Naive thymus-derived CD8-positive, alpha-beta T cell (primary cell): ENCODE measurements around the gene AGPAT1. TPM values are rescaled to one million over a fixed set of nuclear protein-coding genes. Genes with fewer than 3 reads are reported as not detected.
"Not testable (repeated sequence)": the region's sequence is repeated elsewhere in the genome, so short reads cannot be mapped to it uniquely, and the experiment has no call there.

Experiments used
- ATAC-seq, 2 donors: fragments of 150-1000 bp; cut with Tn5 transposase in 1 of 2; sonication (Bioruptor Pico), chemical (Tn5 transposase) in 1 of 2; 1 replicate in 1 of 2; 2 replicates in 1 of 2; pipeline ENCODE4 v1.10.0; 2021; ENCODE audit warnings: mild to moderate bottlenecking in 2 of 2, moderate library complexity in 2 of 2
- POLR2A ChIA-PET: fragments of 350-600 bp; sonication (Branson Sonifier 250); formaldehyde crosslinking; loops from one replicate; lab custom pipeline; 2021; ENCODE audit warnings: antibody characterized with exemption; lab: Charles Lee
- DNase-seq, 10 donors: peaks; one replicate each; pipeline versions ENCODE4 v3.0.0 to v3.0.0-alpha.2; 2020 to 2022
- H3K27ac Mint-ChIP-seq, 10 donors: one replicate each; pipeline ENCODE4 v1.8.0; 2020 to 2022; ENCODE audit warnings: mild to moderate bottlenecking in 10 of 10, mixed read lengths in 10 of 10, moderate library complexity in 4 of 10, inconsistent platforms in 1 of 10
- H3K27me3 Mint-ChIP-seq, 5 donors: one replicate each; pipeline ENCODE4 v1.8.0; 2021 to 2022; ENCODE audit warnings: mixed read lengths in 5 of 5
- H3K36me3 Mint-ChIP-seq, 3 donors: one replicate each; pipeline ENCODE4 v1.8.0; 2020 to 2022; ENCODE audit warnings: mixed read lengths in 3 of 3, mild to moderate bottlenecking in 2 of 3, inconsistent platforms in 1 of 3
- H3K4me1 Mint-ChIP-seq, 4 donors: one replicate each; pipeline ENCODE4 v1.8.0; 2021 to 2022; ENCODE audit warnings: mixed read lengths in 4 of 4
- H3K4me3 Mint-ChIP-seq, 10 donors: one replicate each; pipeline ENCODE4 v1.8.0; 2020 to 2022; ENCODE audit warnings: mild to moderate bottlenecking in 10 of 10, mixed read lengths in 10 of 10, moderate library complexity in 6 of 10, inconsistent platforms in 1 of 10
- H3K9me3 Mint-ChIP-seq, 9 donors: one replicate each; pipeline ENCODE4 v1.8.0; 2020 to 2022; ENCODE audit warnings: mixed read lengths in 9 of 9, mild to moderate bottlenecking in 3 of 9, inconsistent platforms in 1 of 9, moderate library complexity in 1 of 9
- polyA plus RNA-seq, 3 donors: library from polyadenylated mRNA; unstranded; fragments of 300-500 nt; fragmentation: Illumina TruSeq; gene quantifications; one replicate each; pipeline ENCODE4 v1.2.3, GENCODE V29; 2021
- total RNA-seq, 8 experiments: library from RNA in 2 of 8; stranded (reverse) in 2 of 8; gene quantifications; one replicate each; pipeline ENCODE4 v1.2.3 and lab custom pipeline; 2021 to 2026

Gene AGPAT1
- total and polyA plus RNA-seq, 5 experiments from 2014 or later = 16.3 to 28.6 (median 19.5) TPM

GRCh38 chr6:32213649-32214048 is 37.8 kb upstream of the AGPAT1 start:
- H3K9me3 Mint-ChIP-seq = no peaks in the 10 kb centered on the region
- peaks cover 0 to 5% (median 0%) of the 10 kb centered on the region in 5 donors for H3K27me3 Mint-ChIP-seq
- ATAC-seq (no peak), DNase-seq (no peak)
- peaks cover 0 to 11% (median under 1%) of the 10 kb centered on the region in 4 donors for H3K4me1 Mint-ChIP-seq
- H3K27ac Mint-ChIP-seq = peak overlapping the region in 2 of 10 donors; percentile 2 to 46
- H3K4me3 Mint-ChIP-seq = no peak overlapping the region
- no peaks in the 10 kb centered on the region for H3K36me3 Mint-ChIP-seq
- POLR2A ChIA-PET = interaction anchor here (0.5 to 0.6 kb wide), 2 partner anchors 17 to 1591 kb away, joined by 3 to 7 read pairs; no protein-coding TSS in a partner anchor

- Mint-ChIP-seq H3K9me3 (no peaks in the 10 kb centered on the region), H3K27me3 (no peaks in the 10 kb centered on the region), H3K36me3 (no peaks in the 10 kb centered on the region), H3K4me1 (peaks cover 0 to 9% (median under 1%) of the 10 kb centered on the region in 4 donors), H3K4me3 (no peak overlapping the region), H3K27ac (peak overlapping the region in 5 of 10 donors; percentile 13 to 76 (median 22))
- DNase-seq = no peak
- no peak for ATAC-seq
- POLR2A ChIA-PET = no interaction called here
These were observed 36.3 kb upstream of the AGPAT1 start for GRCh38 chr6:32212076-32212760.

GRCh38 chr6:32211432-32211831 is 35.5 kb upstream of the AGPAT1 start:
- not testable (repeated sequence) for H3K27me3 Mint-ChIP-seq, DNase-seq, H3K9me3 Mint-ChIP-seq, H3K36me3 Mint-ChIP-seq, H3K4me3 Mint-ChIP-seq, H3K4me1 Mint-ChIP-seq, H3K27ac Mint-ChIP-seq, ATAC-seq
- POLR2A ChIA-PET = interaction anchor here (0.6 kb wide), 1 partner anchor 32 kb away, joined by 3 read pairs; no protein-coding TSS in a partner anchor

DNA sequence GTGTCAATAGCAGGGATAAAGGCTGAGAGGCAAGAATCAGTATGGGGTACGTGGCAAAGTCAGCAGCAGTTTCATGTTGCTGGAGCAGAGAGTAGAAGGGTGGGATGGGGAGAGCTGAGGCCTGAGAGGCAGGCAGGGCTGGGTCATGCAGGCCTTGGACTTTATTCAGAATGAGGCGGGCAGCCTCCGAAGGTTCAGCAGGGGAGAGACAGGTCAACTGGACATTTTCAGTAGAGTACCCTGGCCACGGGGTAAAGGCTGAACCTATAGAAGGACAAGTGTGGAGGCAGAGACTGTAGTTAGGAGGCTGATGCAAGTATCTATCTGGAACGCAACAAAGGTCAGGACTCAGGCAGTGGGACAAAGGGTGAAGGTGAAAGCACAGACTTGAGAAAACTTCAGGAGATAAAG is 34.3 kb upstream of the AGPAT1 start:
- Mint-ChIP-seq H3K36me3 (no peaks in the 10 kb centered on the region), H3K9me3 (no peaks in the 10 kb centered on the region), H3K27me3 (no peaks in the 10 kb centered on the region), H3K4me1 (peaks cover 0 to 9% (median under 1%) of the 10 kb centered on the region in 4 donors), H3K27ac (peak overlapping the region in 2 of 10 donors; percentile 43 to 75), H3K4me3 (no peak overlapping the region)
- ATAC-seq (no peak), DNase-seq (no peak)
- POLR2A ChIA-PET = no interaction called here

DNA sequence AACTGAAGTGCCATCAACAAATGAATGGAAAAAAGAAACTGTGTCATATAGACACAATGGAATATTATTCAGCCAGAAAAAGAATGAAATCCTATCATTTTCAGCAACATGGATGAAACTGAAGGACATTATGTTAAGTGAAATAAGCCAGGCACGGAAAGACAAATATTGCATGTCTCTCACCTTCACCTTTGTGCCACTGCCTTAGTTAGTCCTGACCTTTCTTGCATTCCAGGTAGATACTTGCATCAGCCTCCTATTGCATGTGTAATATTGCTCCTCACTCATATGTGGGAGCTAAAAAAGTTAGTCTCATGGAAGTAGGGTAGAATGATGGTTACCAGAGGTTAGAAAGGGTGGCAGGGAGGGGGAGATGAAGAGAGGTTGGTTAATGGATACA is 33.1 kb upstream of the AGPAT1 start:
- Mint-ChIP-seq H3K4me3 (no peak overlapping the region), H3K4me1 (peaks cover 0 to 5% (median 0%) of the 10 kb centered on the region in 4 donors), H3K36me3 (no peaks in the 10 kb centered on the region), H3K27me3 (peaks cover 0 to 6% (median 0%) of the 10 kb centered on the region in 5 donors), H3K27ac (peak overlapping the region in 2 of 10 donors; percentile 47 to 58), H3K9me3 (no peaks in the 10 kb centered on the region)
- POLR2A ChIA-PET = no interaction called here
- no peak for ATAC-seq
- DNase-seq = no peak

DNA sequence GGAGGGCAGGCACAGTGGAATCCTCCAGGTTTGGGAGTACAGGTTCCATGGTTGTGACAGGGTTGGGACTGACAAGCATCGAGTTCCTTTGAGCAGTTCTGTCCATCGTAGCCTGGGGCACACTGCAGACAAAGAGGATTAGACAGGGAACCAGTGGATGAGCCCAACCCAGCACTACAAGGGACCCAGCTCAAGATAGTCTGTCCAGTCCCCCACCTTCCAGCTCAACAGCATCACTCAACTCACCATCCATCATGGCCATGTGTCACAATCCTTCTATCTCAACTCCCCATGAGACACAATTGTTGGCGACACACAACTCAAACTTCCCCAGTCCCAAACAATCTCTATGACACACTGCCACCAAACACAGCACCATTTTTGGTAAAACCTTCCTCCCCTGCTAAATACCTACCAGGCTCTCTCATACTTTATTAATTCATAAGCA is 28.4 kb upstream of the AGPAT1 start:
- Mint-ChIP-seq H3K4me1 (no peaks in the 10 kb centered on the region), H3K27me3 (peaks cover 0 to 8% (median 0%) of the 10 kb centered on the region in 5 donors), H3K36me3 (no peaks in the 10 kb centered on the region), H3K9me3 (no peaks in the 10 kb centered on the region), H3K27ac (no peak overlapping the region), H3K4me3 (no peak overlapping the region)
- POLR2A ChIA-PET = interaction anchor here (1.1 kb wide), 1 partner anchor 11 kb away, joined by 4 read pairs; the partner anchor contains the start of gene GPSM3
- ATAC-seq = no peak
- no peak for DNase-seq

DNA sequence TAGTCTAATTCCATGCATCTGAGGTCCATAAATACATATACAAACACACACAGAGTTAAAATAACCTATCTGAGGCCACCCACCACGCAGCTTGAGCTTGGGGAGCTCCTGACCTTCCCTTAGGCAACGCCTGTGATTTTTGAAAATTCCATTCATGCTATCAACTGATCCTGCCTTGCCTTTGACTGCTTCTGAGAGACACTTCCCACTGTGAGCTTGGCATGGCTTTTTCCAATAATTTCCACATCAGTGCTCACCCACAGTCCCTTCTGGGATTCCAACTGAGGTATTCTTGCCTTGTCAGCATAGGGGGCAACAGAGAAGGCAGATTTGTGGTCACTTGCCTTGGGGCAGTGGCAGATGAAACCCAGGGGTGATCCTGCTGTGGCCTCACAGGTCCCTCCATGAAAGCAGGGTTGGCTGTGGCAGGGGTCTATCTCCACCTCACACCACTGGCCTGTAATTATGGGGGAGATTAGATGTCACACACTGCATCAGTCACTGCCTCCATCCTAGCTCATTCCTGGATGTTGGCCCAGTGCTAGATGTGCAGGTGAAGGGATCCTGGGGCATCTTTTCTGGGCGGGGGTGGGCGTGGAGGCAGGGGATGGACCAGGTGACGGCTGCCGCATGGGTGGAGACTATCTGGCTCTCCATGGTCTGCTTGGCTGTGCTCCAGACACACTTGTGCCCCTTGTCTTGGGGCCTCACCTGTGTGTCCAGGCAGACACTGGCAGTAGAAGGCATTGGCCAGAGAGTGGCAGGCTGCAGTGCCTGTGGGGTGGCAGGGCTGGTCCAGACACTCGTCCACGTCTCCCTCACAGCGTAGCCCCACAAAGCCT is 27.8 kb upstream of the AGPAT1 start:
- no peak overlapping the region for H3K27ac Mint-ChIP-seq
- no peaks in the 10 kb centered on the region for H3K36me3 Mint-ChIP-seq
- DNase-seq = no peak
- peaks cover 0 to 8% (median 0%) of the 10 kb centered on the region in 5 donors for H3K27me3 Mint-ChIP-seq
- POLR2A ChIA-PET = no interaction called here
- H3K9me3 Mint-ChIP-seq = no peaks in the 10 kb centered on the region
- H3K4me1 Mint-ChIP-seq = no peaks in the 10 kb centered on the region
- ATAC-seq = no peak
- no peak overlapping the region for H3K4me3 Mint-ChIP-seq

GRCh38 chr6:32202186-32202585 is 26.3 kb upstream of the AGPAT1 start:
- no peaks in the 10 kb centered on the region for H3K36me3 Mint-ChIP-seq
- H3K27ac Mint-ChIP-seq = no peak overlapping the region
- POLR2A ChIA-PET = no interaction called here
- H3K9me3 Mint-ChIP-seq = no peaks in the 10 kb centered on the region
- peaks cover 0 to 8% (median 0%) of the 10 kb centered on the region in 5 donors for H3K27me3 Mint-ChIP-seq
- no peak for DNase-seq
- ATAC-seq = no peak
- H3K4me1 Mint-ChIP-seq = peaks cover 0 to 2% (median 0%) of the 10 kb centered on the region in 4 donors
- no peak overlapping the region for H3K4me3 Mint-ChIP-seq

GRCh38 chr6:32200711-32201475 is 25.0 kb upstream of the AGPAT1 start:
- H3K4me1 Mint-ChIP-seq = peaks cover 7 to 13% (median 8%) of the 10 kb centered on the region in 4 donors
- H3K27me3 Mint-ChIP-seq = peaks cover 0 to 8% (median 0%) of the 10 kb centered on the region in 5 donors
- H3K36me3 Mint-ChIP-seq = no peaks in the 10 kb centered on the region
- no peak for DNase-seq
- no peaks in the 10 kb centered on the region for H3K9me3 Mint-ChIP-seq
- ATAC-seq = no peak
- H3K27ac Mint-ChIP-seq = no peak overlapping the region
- POLR2A ChIA-PET = interaction anchor here (1.1 kb wide), 1 partner anchor 8 kb away, joined by 4 read pairs; no protein-coding TSS in a partner anchor
- no peak overlapping the region for H3K4me3 Mint-ChIP-seq

DNA sequence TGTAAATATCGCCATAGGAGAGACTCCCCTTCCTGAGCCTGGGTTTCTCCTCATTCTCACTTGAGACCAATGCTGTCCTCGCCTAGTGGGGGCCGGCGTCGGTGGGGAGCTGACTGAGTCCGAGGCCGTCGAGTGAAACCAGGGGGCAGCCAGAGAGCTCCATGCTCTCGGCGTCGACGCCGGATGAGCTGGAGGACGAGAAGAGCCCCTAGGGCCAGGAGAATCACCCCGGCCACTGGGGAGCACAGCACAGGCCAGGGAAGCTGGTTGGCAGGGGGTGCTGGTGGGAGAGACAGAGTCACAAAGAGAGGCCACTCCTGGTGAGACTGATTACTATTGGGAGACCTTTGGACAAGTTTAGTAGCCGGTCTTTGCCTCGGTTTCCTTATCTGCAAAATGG is 23.0 kb upstream of the AGPAT1 start:
- Mint-ChIP-seq H3K36me3 (no peaks in the 10 kb centered on the region), H3K9me3 (no peaks in the 10 kb centered on the region), H3K27ac (peak overlapping the region in 6 of 10 donors; percentile 19 to 80 (median 53)), H3K4me1 (peaks cover 18 to 30% (median 26%) of the 10 kb centered on the region in 4 donors), H3K4me3 (peak overlapping the region in 1 of 10 donors; percentile 24), H3K27me3 (peaks cover 0 to 2% (median 0%) of the 10 kb centered on the region in 5 donors)
- DNase-seq (no peak), ATAC-seq (no peak)
- POLR2A ChIA-PET = no interaction called here

DNA sequence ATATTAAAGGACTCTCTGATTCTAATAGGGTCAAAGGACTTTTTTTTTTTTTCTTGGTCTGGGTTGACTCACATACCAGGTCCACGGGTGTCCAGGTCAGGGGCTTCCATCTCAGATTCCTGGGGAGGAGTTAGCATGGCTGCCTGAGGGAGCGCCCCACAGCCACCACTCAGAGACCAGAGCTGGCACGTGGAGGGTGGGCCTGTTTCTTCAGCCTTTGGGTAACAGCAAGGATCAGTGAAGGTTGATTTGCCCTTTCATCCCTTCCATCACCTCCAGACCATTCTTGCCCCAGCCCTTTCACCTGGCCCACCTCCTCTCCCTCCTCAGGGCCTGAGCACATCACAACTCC is 22.4 kb upstream of the AGPAT1 start:
- peak overlapping the region in 6 of 10 donors; percentile 53 to 98 (median 82) for H3K27ac Mint-ChIP-seq
- H3K36me3 Mint-ChIP-seq = no peaks in the 10 kb centered on the region
- DNase-seq (no peak), ATAC-seq (no peak)
- H3K4me3 Mint-ChIP-seq = peak overlapping the region in 4 of 10 donors; percentile 24 to 58 (median 44)
- peaks cover 0 to 2% (median 0%) of the 10 kb centered on the region in 5 donors for H3K27me3 Mint-ChIP-seq
- H3K4me1 Mint-ChIP-seq = peaks cover 23 to 35% (median 32%) of the 10 kb centered on the region in 4 donors
- H3K9me3 Mint-ChIP-seq = no peaks in the 10 kb centered on the region
- POLR2A ChIA-PET = no interaction called here
